Activated naive CD8-positive, alpha-beta T cell treated with anti-CD3 and anti-CD28 coated beads for 36 hours (primary cell): ENCODE measurements around the gene SCNN1A. TPM values are rescaled to one million over a fixed set of nuclear protein-coding genes. Genes with fewer than 3 reads are reported as not detected.
A peak's percentile ranks its signal among the peaks of the same experiment; 100 is the strongest.

Source experiments
- DNase-seq: peaks from one replicate; pipeline ENCODE4 v3.0.0; 2021
- H3K27ac Mint-ChIP-seq: one replicate; pipeline ENCODE4 v1.8.0; 2022; ENCODE audit warnings: mild to moderate bottlenecking, moderate library complexity, mixed read lengths
- H3K27me3 Mint-ChIP-seq: one replicate; pipeline ENCODE4 v1.8.0; 2022; ENCODE audit warnings: mild to moderate bottlenecking, mixed read lengths
- H3K36me3 Mint-ChIP-seq: one replicate; pipeline ENCODE4 v1.8.0; 2021; ENCODE audit warnings: mild to moderate bottlenecking, mixed read lengths
- H3K4me1 Mint-ChIP-seq: one replicate; pipeline ENCODE4 v1.8.0; 2021; ENCODE audit warnings: mixed read lengths
- H3K4me3 Mint-ChIP-seq: one replicate; pipeline ENCODE4 v1.8.0; 2022; ENCODE audit warnings: mild to moderate bottlenecking, moderate library complexity, mixed read lengths
- H3K9me3 Mint-ChIP-seq: one replicate; pipeline ENCODE4 v1.8.0; 2022; ENCODE audit warnings: mixed read lengths
- total RNA-seq, 2 experiments: library from RNA; stranded (reverse); gene quantifications; one replicate each; pipeline ENCODE4 v1.2.3, GENCODE V29; 2021

SCNN1A gene
- total RNA-seq, 2 experiments from 2014 or later: 2.7 to 3.7 TPM

- Mint-ChIP-seq H3K4me3 (no peak overlapping the region), H3K27me3 (peaks cover 8% of the 10 kb centered on the region), H3K9me3 (no peaks in the 10 kb centered on the region), H3K4me1 (peaks cover 27% of the 10 kb centered on the region), H3K27ac (no peak overlapping the region), H3K36me3 (no peaks in the 10 kb centered on the region)
- DNase-seq: no peak
These were observed 59.4 kb downstream of the SCNN1A start for GRCh38 chr12:6315704-6316597.

DNA sequence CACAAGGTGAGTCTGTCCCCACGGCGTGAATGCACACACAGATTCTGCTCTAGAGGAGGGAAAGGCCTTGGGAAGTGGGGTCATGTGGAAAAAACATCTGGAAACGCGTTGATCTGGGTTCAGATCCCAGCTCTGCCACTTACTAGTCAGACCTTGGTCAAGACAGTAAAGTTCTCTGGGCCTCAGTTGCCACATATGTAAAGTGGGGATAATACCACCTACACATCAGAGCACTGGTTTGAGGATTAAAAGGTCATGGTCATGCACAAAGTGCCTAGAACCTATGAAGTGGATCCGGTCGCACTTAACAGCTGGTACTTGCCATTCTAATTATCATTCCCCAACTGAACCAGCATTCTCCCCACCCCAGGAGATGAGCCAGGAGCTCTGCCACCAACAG lies 60.2 kb downstream of the SCNN1A start:
- H3K27ac Mint-ChIP-seq: no peak overlapping the region
- H3K27me3 Mint-ChIP-seq: peaks cover 8% of the 10 kb centered on the region
- H3K9me3 Mint-ChIP-seq: no peaks in the 10 kb centered on the region
- no peak for DNase-seq
- peaks cover 27% of the 10 kb centered on the region for H3K4me1 Mint-ChIP-seq
- H3K36me3 Mint-ChIP-seq: no peaks in the 10 kb centered on the region
- no peak overlapping the region for H3K4me3 Mint-ChIP-seq

DNA sequence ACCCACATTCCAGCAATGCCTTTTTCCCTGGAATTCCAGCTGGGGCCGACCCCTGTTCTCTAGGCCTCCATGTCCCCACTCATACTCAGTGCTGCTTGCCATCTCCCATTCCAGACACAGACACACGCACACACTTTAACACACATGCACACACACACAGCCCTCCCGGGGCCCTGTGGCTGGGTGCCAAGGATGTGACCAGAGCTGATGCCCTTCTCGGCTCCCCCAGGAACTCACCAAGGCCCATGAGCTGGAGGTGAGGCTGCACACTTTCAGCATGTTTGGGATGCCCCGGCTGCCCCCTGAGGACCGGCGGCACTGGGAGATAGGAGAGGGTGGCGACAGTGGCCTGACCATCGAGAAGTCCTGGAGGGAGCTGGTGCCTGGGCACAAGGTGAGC lies 60.6 kb downstream of the SCNN1A start:
- Mint-ChIP-seq H3K4me1 (peaks cover 27% of the 10 kb centered on the region), H3K27me3 (peaks cover 10% of the 10 kb centered on the region), H3K27ac (no peak overlapping the region), H3K36me3 (no peaks in the 10 kb centered on the region), H3K4me3 (no peak overlapping the region), H3K9me3 (no peaks in the 10 kb centered on the region)
- no peak for DNase-seq

GRCh38 chr12:6313326-6313940 lies 61.9 kb downstream of the SCNN1A start:
- peaks cover 21% of the 10 kb centered on the region for H3K4me1 Mint-ChIP-seq
- H3K36me3 Mint-ChIP-seq: no peaks in the 10 kb centered on the region
- DNase-seq: no peak
- no peak overlapping the region for H3K27ac Mint-ChIP-seq
- H3K27me3 Mint-ChIP-seq: peaks cover 22% of the 10 kb centered on the region
- no peak overlapping the region for H3K4me3 Mint-ChIP-seq
- no peaks in the 10 kb centered on the region for H3K9me3 Mint-ChIP-seq

GRCh38 chr12:6312529-6313325 lies 62.6 kb downstream of the SCNN1A start:
- Mint-ChIP-seq H3K27ac (no peak overlapping the region), H3K9me3 (no peaks in the 10 kb centered on the region), H3K27me3 (peaks cover 22% of the 10 kb centered on the region), H3K36me3 (no peaks in the 10 kb centered on the region), H3K4me3 (no peak overlapping the region), H3K4me1 (peaks cover 14% of the 10 kb centered on the region)
- peak; percentile 44 for DNase-seq

DNA sequence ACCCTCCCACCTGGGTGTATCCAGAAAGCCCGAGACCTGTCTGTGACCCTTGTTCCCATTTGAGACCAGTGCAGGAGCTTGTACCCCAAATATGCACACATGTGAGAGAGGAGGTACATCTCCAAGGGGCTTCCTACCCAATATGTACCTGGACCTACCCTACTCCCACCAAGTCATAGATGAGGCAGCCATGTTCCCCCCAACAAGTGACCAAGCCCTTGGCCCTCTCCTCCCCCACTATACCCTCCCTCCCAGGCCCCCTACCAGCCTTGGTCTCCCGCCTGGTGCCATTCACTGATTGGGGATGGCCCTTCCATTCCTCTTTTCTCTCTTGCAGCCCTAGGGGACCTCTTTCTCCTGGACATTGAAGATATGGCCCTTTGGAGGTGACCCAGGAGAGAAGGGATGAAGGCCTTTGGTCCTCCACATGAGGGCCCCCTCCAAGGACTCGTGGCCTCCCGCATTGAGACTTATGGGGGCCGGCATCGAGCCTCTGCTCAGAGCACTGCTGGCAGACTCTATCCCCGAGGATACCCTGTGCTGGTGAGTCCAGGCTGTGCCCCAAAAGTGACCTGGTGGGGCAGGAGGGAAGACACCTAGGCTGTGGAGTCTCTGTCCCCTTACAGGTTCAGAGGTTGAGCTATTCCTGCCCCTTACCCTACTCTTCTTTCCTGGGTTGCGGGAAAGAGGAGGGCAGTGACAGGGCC lies 63.4 kb downstream of the SCNN1A start:
- no peak overlapping the region for H3K27ac Mint-ChIP-seq
- no peaks in the 10 kb centered on the region for H3K36me3 Mint-ChIP-seq
- H3K9me3 Mint-ChIP-seq: no peaks in the 10 kb centered on the region
- H3K4me3 Mint-ChIP-seq: no peak overlapping the region
- H3K27me3 Mint-ChIP-seq: peaks cover 22% of the 10 kb centered on the region
- no peak for DNase-seq
- peaks cover 12% of the 10 kb centered on the region for H3K4me1 Mint-ChIP-seq

DNA sequence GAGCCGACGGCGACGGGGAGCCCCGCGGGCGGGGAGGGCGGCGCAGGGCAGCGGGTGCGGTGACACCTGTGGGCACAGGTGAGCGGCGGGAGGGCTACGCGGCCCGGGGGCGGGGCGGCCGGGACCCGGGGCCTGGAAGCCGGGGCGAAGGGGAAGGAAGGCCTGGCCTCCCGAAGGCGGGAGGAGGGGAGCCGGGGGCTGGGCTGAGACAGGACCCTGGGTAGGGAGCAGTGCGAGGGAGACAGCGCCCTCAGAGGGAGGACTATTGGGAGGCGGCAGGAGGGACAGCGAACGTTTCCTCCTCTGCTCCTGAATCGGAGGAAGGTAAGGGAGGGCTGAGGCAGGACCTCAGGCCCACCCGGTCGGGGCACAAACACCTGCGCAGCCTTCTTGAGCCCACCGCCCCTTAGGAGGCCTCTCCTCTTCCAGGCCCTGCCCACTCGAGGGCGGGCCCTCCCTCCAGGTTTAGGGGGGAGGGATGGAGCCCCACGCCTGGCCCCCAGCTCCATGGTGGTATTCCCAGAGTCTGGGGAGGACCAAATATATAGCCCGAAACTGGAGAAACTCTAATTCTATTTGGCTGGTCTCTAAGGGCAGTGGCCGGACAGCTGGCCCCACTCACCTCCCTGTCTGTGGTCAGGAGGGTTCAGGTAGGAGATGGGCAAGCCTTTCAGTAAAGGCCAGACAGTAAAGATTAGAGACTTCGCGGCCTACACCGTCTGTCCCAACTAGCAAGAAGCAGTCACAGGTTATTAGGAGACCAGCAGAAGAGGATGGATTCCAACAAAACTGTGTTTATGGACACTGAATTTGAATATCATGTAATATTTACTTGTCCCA lies 64.4 kb downstream of the SCNN1A start:
- Mint-ChIP-seq H3K9me3 (no peaks in the 10 kb centered on the region), H3K4me3 (no peak overlapping the region), H3K27me3 (peaks cover 22% of the 10 kb centered on the region), H3K27ac (no peak overlapping the region), H3K36me3 (no peaks in the 10 kb centered on the region), H3K4me1 (peaks cover 12% of the 10 kb centered on the region)
- no peak for DNase-seq

DNA sequence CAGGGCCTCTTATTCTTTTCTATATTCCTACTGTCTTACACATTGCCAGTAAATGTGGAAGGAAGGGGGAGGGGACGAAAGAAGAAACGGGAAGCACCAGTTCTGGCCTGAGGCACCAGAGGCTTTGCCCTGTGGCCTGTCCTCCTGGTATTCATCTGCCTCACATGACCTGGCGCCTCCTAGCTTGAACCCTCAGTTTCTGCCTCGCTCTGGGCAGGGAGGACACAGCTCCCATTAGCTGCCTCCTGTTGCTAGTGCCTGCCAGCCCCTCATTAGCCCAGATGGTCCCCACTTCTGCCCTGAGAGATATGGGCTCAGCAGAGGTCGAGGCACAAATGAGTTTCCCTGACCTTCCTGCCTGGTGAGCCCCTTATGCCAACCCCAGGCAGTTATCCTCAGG lies 67.8 kb downstream of the SCNN1A start:
- Mint-ChIP-seq H3K27me3 (peaks cover 22% of the 10 kb centered on the region), H3K4me1 (peaks cover under 1% of the 10 kb centered on the region), H3K9me3 (no peaks in the 10 kb centered on the region), H3K27ac (no peak overlapping the region), H3K4me3 (no peak overlapping the region), H3K36me3 (no peaks in the 10 kb centered on the region)
- no peak for DNase-seq

GRCh38 chr12:6306599-6307220 lies 68.7 kb downstream of the SCNN1A start:
- H3K9me3 Mint-ChIP-seq: no peaks in the 10 kb centered on the region
- peaks cover 18% of the 10 kb centered on the region for H3K27me3 Mint-ChIP-seq
- H3K4me1 Mint-ChIP-seq: no peaks in the 10 kb centered on the region
- no peak for DNase-seq
- no peak overlapping the region for H3K4me3 Mint-ChIP-seq
- no peaks in the 10 kb centered on the region for H3K36me3 Mint-ChIP-seq
- H3K27ac Mint-ChIP-seq: no peak overlapping the region

- Mint-ChIP-seq H3K4me3 (no peak overlapping the region), H3K27ac (no peak overlapping the region), H3K9me3 (no peaks in the 10 kb centered on the region), H3K4me1 (no peaks in the 10 kb centered on the region), H3K27me3 (peaks cover 16% of the 10 kb centered on the region), H3K36me3 (no peaks in the 10 kb centered on the region)
- no peak for DNase-seq
These were observed 69.2 kb downstream of the SCNN1A start for GRCh38 chr12:6306151-6306550.

DNA sequence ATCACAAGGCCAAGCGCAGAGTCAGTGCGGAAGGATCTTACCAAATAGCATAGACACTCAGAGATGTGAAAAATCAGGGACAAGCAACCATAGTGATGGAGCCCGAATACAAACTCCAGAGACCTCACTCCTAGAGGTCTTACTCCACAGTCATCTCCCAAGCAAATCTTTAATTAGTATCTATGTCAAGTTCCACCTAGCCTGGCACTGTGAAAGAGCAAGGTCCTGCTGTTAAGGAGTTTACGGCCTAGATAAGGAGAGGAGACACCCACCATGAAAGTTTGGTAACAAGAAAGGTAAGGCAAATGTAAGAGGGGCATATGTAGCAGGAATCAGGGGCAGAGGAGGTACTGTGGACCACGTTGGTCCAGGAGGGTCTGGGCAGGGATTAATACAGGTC lies 72.3 kb downstream of the SCNN1A start:
- no peaks in the 10 kb centered on the region for H3K4me1 Mint-ChIP-seq
- no peaks in the 10 kb centered on the region for H3K9me3 Mint-ChIP-seq
- no peak overlapping the region for H3K27ac Mint-ChIP-seq

GRCh38 chr12:6302621-6303020 lies 72.7 kb downstream of the SCNN1A start:
- no peak for DNase-seq
- Mint-ChIP-seq H3K27me3 (no peaks in the 10 kb centered on the region), H3K9me3 (no peaks in the 10 kb centered on the region), H3K4me3 (no peak overlapping the region), H3K36me3 (no peaks in the 10 kb centered on the region), H3K27ac (no peak overlapping the region), H3K4me1 (no peaks in the 10 kb centered on the region)

More for the DNA sequence above, 72.3 kb downstream of the SCNN1A start:
- Mint-ChIP-seq H3K27me3 (no peaks in the 10 kb centered on the region), H3K4me3 (no peak overlapping the region), H3K36me3 (no peaks in the 10 kb centered on the region)
- DNase-seq: no peak

GRCh38 chr12:6301721-6302120 lies 73.6 kb downstream of the SCNN1A start:
- H3K4me3 Mint-ChIP-seq: no peak overlapping the region
- no peaks in the 10 kb centered on the region for H3K9me3 Mint-ChIP-seq
- no peaks in the 10 kb centered on the region for H3K36me3 Mint-ChIP-seq
- H3K27ac Mint-ChIP-seq: no peak overlapping the region
- H3K4me1 Mint-ChIP-seq: no peaks in the 10 kb centered on the region
- no peak for DNase-seq
- H3K27me3 Mint-ChIP-seq: no peaks in the 10 kb centered on the region

GRCh38 chr12:6297170-6297569 lies 78.2 kb downstream of the SCNN1A start:
- H3K27me3 Mint-ChIP-seq: peaks cover 4% of the 10 kb centered on the region
- H3K36me3 Mint-ChIP-seq: no peaks in the 10 kb centered on the region
- H3K27ac Mint-ChIP-seq: no peak overlapping the region
- no peaks in the 10 kb centered on the region for H3K9me3 Mint-ChIP-seq
- DNase-seq: no peak
- H3K4me3 Mint-ChIP-seq: no peak overlapping the region
- no peaks in the 10 kb centered on the region for H3K4me1 Mint-ChIP-seq
